HL-60 (cell line): ENCODE results near the gene FRMPD4.

Experiments used
- DNase-seq, 2 experiments: peaks; one replicate each; pipeline ENCODE4 v3.0.0-alpha.2; 2010 to 2020; ENCODE audit warnings: low read depth in 1 of 2, low spot score in 1 of 2
- H3K27ac ChIP-seq: fragments of 250-450 bp; sonication (Bioruptor Pico); replicated peaks from 2 replicates; pipeline ENCODE4 v1.5.1; 2020; ENCODE audit warnings: mild to moderate bottlenecking, moderate library complexity
- H3K27me3 ChIP-seq: fragments of 250-450 bp; sonication (Bioruptor Pico); 2 replicates; pipeline ENCODE4 v1.5.1; 2021; ENCODE audit warnings: mild to moderate bottlenecking, moderate library complexity; ENCODE audit not compliant: insufficient read depth, poor library complexity, severe bottlenecking
- H3K4me3 ChIP-seq: replicated peaks from 2 replicates; pipeline ENCODE4 v1.5.1; 2011; ENCODE audit warnings: mild to moderate bottlenecking, control low read depth, low read length; ENCODE audit not compliant: insufficient read depth
- GABPA ChIP-seq: IDR thresholded peaks from 2 replicates; pipeline ENCODE4 v1.6.1; 2012; ENCODE audit warnings: low read depth
- POLR2AphosphoS5 ChIP-seq: IDR thresholded peaks from 2 replicates; pipeline ENCODE4 v1.6.1; 2012; ENCODE audit warnings: low read depth
- SPI1 ChIP-seq: IDR thresholded peaks from 2 replicates; pipeline ENCODE4 v1.6.1; 2012; ENCODE audit warnings: low read depth, mild to moderate bottlenecking, borderline replicate concordance
- TF ChIP-seq, protein P1 (sequence below): IDR thresholded peaks from one replicate; pipeline ENCODE4 v1.5.1; 2011; ENCODE audit warnings: low read length, control low read depth, inconsistent platforms; ENCODE audit not compliant: insufficient read depth
- TF ChIP-seq, protein P2 (sequence below): IDR thresholded peaks from 2 replicates; pipeline ENCODE4 v1.6.1; 2012; ENCODE audit warnings: low read depth; ENCODE audit not compliant: insufficient replicate concordance

The FRMPD4 gene

DNA sequence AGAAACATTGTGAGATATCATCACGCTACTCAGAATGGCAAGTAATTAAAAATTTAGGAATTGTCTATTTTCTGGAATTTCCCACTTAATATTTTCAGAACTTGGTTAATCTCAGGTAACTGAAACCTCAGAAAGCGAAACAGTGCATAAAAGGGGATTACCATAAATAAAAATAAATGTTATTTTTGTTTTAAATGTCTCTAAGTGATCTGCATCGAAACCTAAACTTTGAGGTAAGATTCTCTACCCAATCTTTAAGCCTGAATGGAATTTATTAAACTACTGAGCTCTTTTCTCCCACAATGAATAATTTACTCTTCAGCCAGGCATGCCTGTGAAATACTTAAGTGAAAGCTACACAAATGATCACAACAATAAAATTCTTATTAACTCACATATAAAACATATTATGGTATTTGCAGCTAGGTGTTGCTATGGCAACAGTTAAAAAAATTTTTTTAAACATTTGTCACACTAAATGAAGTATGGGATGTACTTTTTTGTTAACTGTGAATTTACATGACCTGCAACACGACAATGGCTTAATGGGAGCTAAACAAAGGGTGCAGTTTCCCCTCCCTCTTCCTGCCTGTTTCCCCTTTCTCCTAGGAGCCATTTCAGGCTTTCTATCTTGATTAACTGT lies 432.7 kb downstream of the FRMPD4 start:
- DNase-seq = no peak
- peaks cover 2% of the 10 kb centered on the region for H3K27me3 ChIP-seq

DNA sequence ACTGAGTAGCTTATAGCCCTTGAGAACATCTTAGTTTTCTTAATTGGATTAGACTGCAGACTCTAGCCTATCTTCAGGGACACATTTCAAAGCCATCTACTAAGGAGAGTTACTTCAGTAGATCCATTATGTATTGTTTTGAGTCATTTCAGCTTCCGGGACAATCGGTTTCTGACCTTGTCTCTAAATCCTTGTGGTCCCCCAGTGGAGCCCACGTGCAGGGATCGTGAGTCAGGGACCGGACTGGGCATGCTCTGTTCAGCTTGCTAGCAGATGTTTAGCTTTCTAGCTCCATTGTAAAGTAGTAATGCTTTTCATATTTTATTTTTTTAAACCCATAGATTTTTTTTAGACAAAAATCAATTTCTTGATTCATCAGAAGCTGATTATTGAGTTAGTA lies 441.0 kb downstream of the FRMPD4 start:
- DNase-seq = no peak
- H3K27me3 ChIP-seq = no peaks in the 10 kb centered on the region
- H3K4me3 ChIP-seq = no peak overlapping the region
- TF ChIP-seq, protein P1, sequence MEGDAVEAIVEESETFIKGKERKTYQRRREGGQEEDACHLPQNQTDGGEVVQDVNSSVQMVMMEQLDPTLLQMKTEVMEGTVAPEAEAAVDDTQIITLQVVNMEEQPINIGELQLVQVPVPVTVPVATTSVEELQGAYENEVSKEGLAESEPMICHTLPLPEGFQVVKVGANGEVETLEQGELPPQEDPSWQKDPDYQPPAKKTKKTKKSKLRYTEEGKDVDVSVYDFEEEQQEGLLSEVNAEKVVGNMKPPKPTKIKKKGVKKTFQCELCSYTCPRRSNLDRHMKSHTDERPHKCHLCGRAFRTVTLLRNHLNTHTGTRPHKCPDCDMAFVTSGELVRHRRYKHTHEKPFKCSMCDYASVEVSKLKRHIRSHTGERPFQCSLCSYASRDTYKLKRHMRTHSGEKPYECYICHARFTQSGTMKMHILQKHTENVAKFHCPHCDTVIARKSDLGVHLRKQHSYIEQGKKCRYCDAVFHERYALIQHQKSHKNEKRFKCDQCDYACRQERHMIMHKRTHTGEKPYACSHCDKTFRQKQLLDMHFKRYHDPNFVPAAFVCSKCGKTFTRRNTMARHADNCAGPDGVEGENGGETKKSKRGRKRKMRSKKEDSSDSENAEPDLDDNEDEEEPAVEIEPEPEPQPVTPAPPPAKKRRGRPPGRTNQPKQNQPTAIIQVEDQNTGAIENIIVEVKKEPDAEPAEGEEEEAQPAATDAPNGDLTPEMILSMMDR = no peak
- no peak for TF ChIP-seq SPI1
- no peak for TF ChIP-seq GABPA
- TF ChIP-seq POLR2AphosphoS5 = no peak
- TF ChIP-seq, protein P2, sequence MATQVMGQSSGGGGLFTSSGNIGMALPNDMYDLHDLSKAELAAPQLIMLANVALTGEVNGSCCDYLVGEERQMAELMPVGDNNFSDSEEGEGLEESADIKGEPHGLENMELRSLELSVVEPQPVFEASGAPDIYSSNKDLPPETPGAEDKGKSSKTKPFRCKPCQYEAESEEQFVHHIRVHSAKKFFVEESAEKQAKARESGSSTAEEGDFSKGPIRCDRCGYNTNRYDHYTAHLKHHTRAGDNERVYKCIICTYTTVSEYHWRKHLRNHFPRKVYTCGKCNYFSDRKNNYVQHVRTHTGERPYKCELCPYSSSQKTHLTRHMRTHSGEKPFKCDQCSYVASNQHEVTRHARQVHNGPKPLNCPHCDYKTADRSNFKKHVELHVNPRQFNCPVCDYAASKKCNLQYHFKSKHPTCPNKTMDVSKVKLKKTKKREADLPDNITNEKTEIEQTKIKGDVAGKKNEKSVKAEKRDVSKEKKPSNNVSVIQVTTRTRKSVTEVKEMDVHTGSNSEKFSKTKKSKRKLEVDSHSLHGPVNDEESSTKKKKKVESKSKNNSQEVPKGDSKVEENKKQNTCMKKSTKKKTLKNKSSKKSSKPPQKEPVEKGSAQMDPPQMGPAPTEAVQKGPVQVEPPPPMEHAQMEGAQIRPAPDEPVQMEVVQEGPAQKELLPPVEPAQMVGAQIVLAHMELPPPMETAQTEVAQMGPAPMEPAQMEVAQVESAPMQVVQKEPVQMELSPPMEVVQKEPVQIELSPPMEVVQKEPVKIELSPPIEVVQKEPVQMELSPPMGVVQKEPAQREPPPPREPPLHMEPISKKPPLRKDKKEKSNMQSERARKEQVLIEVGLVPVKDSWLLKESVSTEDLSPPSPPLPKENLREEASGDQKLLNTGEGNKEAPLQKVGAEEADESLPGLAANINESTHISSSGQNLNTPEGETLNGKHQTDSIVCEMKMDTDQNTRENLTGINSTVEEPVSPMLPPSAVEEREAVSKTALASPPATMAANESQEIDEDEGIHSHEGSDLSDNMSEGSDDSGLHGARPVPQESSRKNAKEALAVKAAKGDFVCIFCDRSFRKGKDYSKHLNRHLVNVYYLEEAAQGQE = no peak
- H3K27ac ChIP-seq = no peak overlapping the region

More for the DNA sequence above, 432.7 kb downstream of the FRMPD4 start:
- TF ChIP-seq GABPA = no peak
- TF ChIP-seq SPI1 = no peak
- TF ChIP-seq, protein P2 = no peak
- no peak for TF ChIP-seq POLR2AphosphoS5
- TF ChIP-seq, protein P1 = no peak
- Histone ChIP-seq H3K4me3 (no peak overlapping the region), H3K27ac (no peak overlapping the region)

DNA sequence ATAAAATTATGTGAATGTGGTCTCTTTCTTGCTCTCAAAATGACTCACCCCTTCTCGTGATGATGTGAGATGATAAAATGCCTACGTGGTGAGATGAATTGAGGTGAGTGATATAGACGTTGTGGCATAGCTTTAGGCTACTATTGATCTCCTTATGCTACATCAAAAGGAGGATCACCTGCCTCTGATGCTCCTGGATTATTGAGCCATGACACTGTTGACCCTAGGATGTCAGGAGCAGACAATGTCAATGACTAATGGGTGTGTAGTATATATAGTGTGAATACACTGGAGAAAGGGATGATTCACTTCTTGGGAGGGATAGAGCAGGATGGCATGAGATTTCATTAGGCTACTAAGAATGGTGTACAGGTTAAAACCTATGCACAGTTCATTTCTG lies 442.3 kb downstream of the FRMPD4 start:
- DNase-seq = no peak

More for the DNA sequence above, 442.3 kb downstream of the FRMPD4 start:
- no peak overlapping the region for H3K4me3 ChIP-seq
- H3K27me3 ChIP-seq = no peaks in the 10 kb centered on the region
- H3K27ac ChIP-seq = no peak overlapping the region
- TF ChIP-seq, protein P2 = no peak
- no peak for TF ChIP-seq GABPA
- no peak for TF ChIP-seq POLR2AphosphoS5
- TF ChIP-seq, protein P1 = no peak
- TF ChIP-seq SPI1 = no peak
